Ovary (tissue), 3 donors: ENCODE measurements around the gene NETO2.

Experiments
- CTCF ChIP-seq, 3 donors: fragments of 450-650 bp in 2 of 3; fragments of 200-600 bp in 1 of 3; IDR thresholded peaks; one replicate each; pipeline versions ENCODE4 v1.5.1 to v1.8.0; 2016 to 2022; ENCODE audit warnings: antibody characterized with exemption in 3 of 3, mild to moderate bottlenecking in 1 of 3
- EP300 ChIP-seq: sonication (generic); formaldehyde crosslinking; IDR thresholded peaks from one replicate; pipeline ENCODE4 v1.6.1; 2017; ENCODE audit warnings: antibody characterized with exemption
- POLR2A ChIP-seq: fragments of 450-650 bp; IDR thresholded peaks from one replicate; pipeline ENCODE4 v1.6.1; 2017; ENCODE audit warnings: antibody characterized with exemption, mild to moderate bottlenecking, moderate library complexity
- donor health status: DM: no; HTN: no; CAD: no.

DNA sequence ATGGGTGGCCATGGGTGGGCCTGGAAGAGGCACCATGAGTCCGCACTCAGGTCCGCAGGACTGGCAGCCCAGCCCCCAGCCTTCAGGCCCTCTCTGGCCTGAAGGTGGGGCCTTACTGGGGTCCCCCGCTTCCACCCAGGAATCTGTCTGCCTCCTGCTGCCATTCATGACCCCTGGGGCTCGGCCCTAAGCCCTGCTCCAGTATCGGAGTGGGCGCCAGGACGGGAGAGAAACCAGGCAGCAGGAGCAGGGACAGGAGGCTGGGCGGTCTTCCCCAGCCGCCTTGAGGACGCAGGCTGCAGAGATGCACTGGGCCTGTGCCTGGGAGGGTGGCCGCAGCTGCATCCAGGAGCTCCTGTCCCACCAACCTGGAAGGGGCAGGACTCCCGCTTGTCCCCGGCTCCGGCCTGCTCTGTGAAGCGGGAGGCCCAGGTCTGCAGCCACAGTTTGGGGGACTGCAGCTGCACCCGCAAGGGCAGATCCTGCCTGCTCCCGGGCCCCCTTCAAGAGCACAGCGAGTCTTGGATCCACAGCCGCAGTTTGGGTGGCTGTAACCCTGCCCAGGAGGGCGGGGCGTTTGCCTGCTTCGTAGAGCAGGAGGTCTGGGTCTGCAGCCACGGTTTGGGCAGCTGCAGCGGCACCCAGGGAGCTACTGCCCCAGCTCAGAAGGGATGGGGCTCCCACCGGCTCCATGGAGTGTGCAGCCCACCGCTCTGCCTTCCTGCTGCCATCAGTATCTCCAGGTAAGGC lies 88.4 kb downstream of the NETO2 start:
- TF ChIP-seq CTCF (IDR thresholded peaks at IDR 0.05) (no peak), EP300 (no peak), POLR2A (no peak)
